ENCODE measurements around the gene MOV10.
A peak's percentile ranks its signal among the peaks of the same experiment; 100 is the strongest.

Gene MOV10

GRCh38 chr1:112713466-112714312, 39.2 kb downstream of the MOV10 start:
- H3K9ac ChIP-seq (ENCODE audit: low read depth, low read length) = no peak overlapping the region
- H3K9me3 ChIP-seq (ENCODE audit: insufficient read depth, low read length, severe bottlenecking) = no peaks in the 10 kb centered on the region
- peaks cover 24% of the 10 kb centered on the region for H3K4me1 ChIP-seq (ENCODE audit: insufficient read depth, low read length)
- no peaks in the 10 kb centered on the region for H3K79me2 ChIP-seq (ENCODE audit: insufficient read depth, low read length)
- no peak overlapping the region for H3K27ac ChIP-seq (ENCODE audit: low read length)
- ATAC-seq (ENCODE audit: insufficient read depth, low read depth) (no peak), DNase-seq (no peak)
- H3K4me2 ChIP-seq (ENCODE audit: insufficient read depth, low read length) = no peak overlapping the region
- peaks cover 2% of the 10 kb centered on the region for H3K27me3 ChIP-seq (ENCODE audit: insufficient read depth, low read length, poor library complexity)
- H3K4me3 ChIP-seq (ENCODE audit: low read depth in 1 of 2, low read length in 2 of 2) = no peak overlapping the region
- TF ChIP-seq EZH2 (IDR thresholded peaks at IDR 0.05; ENCODE audit: borderline replicate concordance, low read depth, low read length, severe bottlenecking) (no peak), CTCF (IDR thresholded peaks at IDR 0.05; ENCODE audit: borderline replicate concordance, extremely low read depth, low read length, poor library complexity, severe bottlenecking) (no peak)
- H2AFZ ChIP-seq (ENCODE audit: low read depth, low read length) = no peak overlapping the region
- H3K36me3 ChIP-seq (ENCODE audit: insufficient read depth, low read length) = no peaks in the 10 kb centered on the region
- H4K20me1 ChIP-seq (ENCODE audit: insufficient read depth, low read length) = no peaks in the 10 kb centered on the region; the same call in 1 of the 2 replicates

GRCh38 chr1:112714313-112715263, 40.1 kb downstream of the MOV10 start:
- TF ChIP-seq EZH2 (IDR thresholded peaks at IDR 0.05; ENCODE audit: borderline replicate concordance, low read depth, low read length, severe bottlenecking) (no peak), CTCF (IDR thresholded peaks at IDR 0.05; ENCODE audit: borderline replicate concordance, extremely low read depth, low read length, poor library complexity, severe bottlenecking) (no peak)
- Histone ChIP-seq H3K27me3 (ENCODE audit: insufficient read depth, low read length, poor library complexity) (peaks cover 10% of the 10 kb centered on the region), H3K9me3 (ENCODE audit: insufficient read depth, low read length, severe bottlenecking) (no peaks in the 10 kb centered on the region), H3K9ac (ENCODE audit: low read depth, low read length) (peak overlapping the region; percentile 49), H3K36me3 (ENCODE audit: insufficient read depth, low read length) (no peaks in the 10 kb centered on the region), H3K4me3 (ENCODE audit: low read depth in 1 of 2, low read length in 2 of 2) (peak overlapping the region in 1 of 2 experiments; percentile 80; a peak in 3 of 4 replicates), H2AFZ (ENCODE audit: low read depth, low read length) (peak overlapping the region; percentile 62; the same call in 1 of the 2 replicates), H4K20me1 (ENCODE audit: insufficient read depth, low read length) (no peaks in the 10 kb centered on the region; the same call in 1 of the 2 replicates), H3K4me1 (ENCODE audit: insufficient read depth, low read length) (peaks cover 29% of the 10 kb centered on the region), H3K79me2 (ENCODE audit: insufficient read depth, low read length) (no peaks in the 10 kb centered on the region), H3K27ac (ENCODE audit: low read length) (no peak overlapping the region), H3K4me2 (ENCODE audit: insufficient read depth, low read length) (peak overlapping the region; percentile 100)
- DNase-seq (no peak), ATAC-seq (ENCODE audit: insufficient read depth, low read depth) (no peak)

GRCh38 chr1:112715264-112716053, 41.0 kb downstream of the MOV10 start, which contains the start of gene PPM1J:
PPM1J (minus strand) TSS chr1:112715332; CDS start chr1:112715301, 31 bp downstream.
- DNase-seq (peak; percentile 96), ATAC-seq (ENCODE audit: insufficient read depth, low read depth) (peak; percentile 81)
- H3K36me3 ChIP-seq (ENCODE audit: insufficient read depth, low read length) = no peaks in the 10 kb centered on the region
- H3K4me1 ChIP-seq (ENCODE audit: insufficient read depth, low read length) = peaks cover 29% of the 10 kb centered on the region
- TF ChIP-seq CTCF (IDR thresholded peaks at IDR 0.05; ENCODE audit: borderline replicate concordance, extremely low read depth, low read length, poor library complexity, severe bottlenecking) = no peak
- no peak for TF ChIP-seq EZH2 (IDR thresholded peaks at IDR 0.05; ENCODE audit: borderline replicate concordance, low read depth, low read length, severe bottlenecking)
- peak within 1 kb of the TSS; percentile 49 for H3K9ac ChIP-seq (ENCODE audit: low read depth, low read length)
- peak within 1 kb of the TSS; percentile 33 to 80; a peak in 3 of 4 replicates for H3K4me3 ChIP-seq (ENCODE audit: low read depth in 1 of 2, low read length in 2 of 2)
- H3K4me2 ChIP-seq (ENCODE audit: insufficient read depth, low read length) = peak within 1 kb of the TSS; percentile 100
- H3K27ac ChIP-seq (ENCODE audit: low read length) = peak within 1 kb of the TSS; percentile 4; the same call in 1 of the 2 replicates
- peak within 1 kb of the TSS; percentile 76 for H2AFZ ChIP-seq (ENCODE audit: low read depth, low read length)
- peaks cover 14% of the 10 kb centered on the region for H3K27me3 ChIP-seq (ENCODE audit: insufficient read depth, low read length, poor library complexity)
- no peaks in the 10 kb centered on the region; the same call in 1 of the 2 replicates for H4K20me1 ChIP-seq (ENCODE audit: insufficient read depth, low read length)
- no peaks in the 10 kb centered on the region for H3K9me3 ChIP-seq (ENCODE audit: insufficient read depth, low read length, severe bottlenecking)
- H3K79me2 ChIP-seq (ENCODE audit: insufficient read depth, low read length) = no peaks in the 10 kb centered on the region

All from DND-41 (cell line).